Epithelial cell of proximal tubule (primary cell): ENCODE data around the gene CRYL1. TPM values are rescaled to one million over a fixed set of nuclear protein-coding genes. Genes with fewer than 3 reads are reported as not detected.

Experiments used
- DNase-seq: peaks from one replicate; pipeline ENCODE4 v3.0.0-alpha.2; 2011; ENCODE audit warnings: low read depth
- H3K4me3 ChIP-seq: 2 replicates; pipeline ENCODE4 v1.5.1; 2011; ENCODE audit warnings: low read depth, mild to moderate bottlenecking, low read length
- CTCF ChIP-seq: conservative IDR thresholded peaks from 2 replicates; pipeline ENCODE4 v1.5.1; 2012; ENCODE audit warnings: low read depth, mild to moderate bottlenecking, low read length
- total RNA-seq: library from RNA; depleted of rRNA; stranded (reverse); fragments of >200 nt; gene quantifications from 2 replicates; pipeline ENCODE4 v1.2.3, GENCODE V29; 2015

Gene CRYL1
- total RNA-seq, 1 donor from 2014 or later, result 41.3 TPM

- DNase-seq, result no peak
- TF ChIP-seq CTCF, result no peak
- no peak overlapping the region for H3K4me3 ChIP-seq
Observed at GRCh38 chr13:20358022-20358421, 167.6 kb downstream of the CRYL1 start.

- DNase-seq, result no peak
- TF ChIP-seq CTCF, result no peak
- H3K4me3 ChIP-seq, result no peak overlapping the region
Observed at GRCh38 chr13:20356444-20356843, 169.2 kb downstream of the CRYL1 start.

- no peak for TF ChIP-seq CTCF
- H3K4me3 ChIP-seq, result no peak overlapping the region
- no peak for DNase-seq
Observed at GRCh38 chr13:20354722-20355121, 170.9 kb downstream of the CRYL1 start.

GRCh38 chr13:20353973-20354372, 171.7 kb downstream of the CRYL1 start:
- TF ChIP-seq CTCF, result peak; percentile 35
- no peak overlapping the region for H3K4me3 ChIP-seq
- DNase-seq, result no peak

Other genes starting within 250 kb of the CRYL1 start
- gene IFT88, start 41.3 kb upstream of the CRYL1 start, total RNA-seq, result 9.3 and 15.2 TPM in 2 replicates
- gene IL17D, start 177.8 kb upstream of the CRYL1 start, total RNA-seq, result 0.22 and 0.35 TPM in 2 replicates
- 14.6 and 16.0 TPM in 2 replicates for gene EEF1AKMT1, start 248.1 kb upstream of the CRYL1 start, total RNA-seq